Non-pigmented ciliary epithelial cell (primary cell): ENCODE data around the gene SLC18B1.
A peak's percentile ranks its signal among the peaks of the same experiment; 100 is the strongest.

Experiments
- DNase-seq: peaks from one replicate; pipeline ENCODE4 v3.0.0-alpha.2; 2010; ENCODE audit warnings: low read depth

SLC18B1 gene

DNA sequence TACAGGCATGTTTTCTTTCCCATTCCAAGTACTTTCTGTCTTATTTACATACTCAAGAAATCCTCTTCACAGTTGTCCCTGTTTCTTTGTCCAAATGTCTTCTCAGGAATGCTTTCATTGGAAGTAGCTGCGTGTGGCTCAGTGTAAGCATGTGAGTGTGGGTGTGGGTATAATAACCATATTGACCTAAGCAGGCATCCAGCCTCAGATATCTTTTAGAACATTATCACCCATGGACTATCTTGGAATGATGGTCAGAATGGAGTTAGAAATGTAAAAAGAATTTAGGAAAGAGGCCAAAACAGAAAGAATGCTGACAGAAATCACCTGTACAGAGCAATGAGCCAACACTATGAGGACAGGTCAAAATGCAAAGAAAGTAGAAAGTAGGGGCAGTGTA, 57.2 kb downstream of the SLC18B1 start:
- DNase-seq, result no peak

- DNase-seq, result no peak
Measured at GRCh38 chr6:132736239-132736638, 62.2 kb downstream of the SLC18B1 start.

- no peak for DNase-seq
Measured at GRCh38 chr6:132734694-132735236, 63.7 kb downstream of the SLC18B1 start.

- DNase-seq, result no peak
Measured at GRCh38 chr6:132733814-132734213, 64.6 kb downstream of the SLC18B1 start.

DNA sequence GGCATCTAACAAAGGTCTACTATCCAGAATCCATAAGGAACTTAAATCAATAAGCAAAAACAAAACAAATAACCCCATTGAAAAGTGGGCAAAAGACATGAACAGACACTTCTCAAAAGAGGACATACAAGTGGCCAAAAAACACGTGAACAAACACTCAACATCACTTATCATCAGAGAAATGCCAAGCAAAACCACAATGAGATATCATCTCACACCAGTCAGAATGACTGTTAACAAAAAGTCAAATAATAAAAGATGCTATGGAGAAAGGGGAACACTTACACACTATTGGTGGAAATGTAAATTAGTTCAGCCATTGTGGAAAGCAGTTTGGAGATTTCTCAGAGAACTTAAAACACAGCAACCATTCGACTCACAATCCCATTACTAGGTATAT, 65.2 kb downstream of the SLC18B1 start:
- DNase-seq, result no peak

DNA sequence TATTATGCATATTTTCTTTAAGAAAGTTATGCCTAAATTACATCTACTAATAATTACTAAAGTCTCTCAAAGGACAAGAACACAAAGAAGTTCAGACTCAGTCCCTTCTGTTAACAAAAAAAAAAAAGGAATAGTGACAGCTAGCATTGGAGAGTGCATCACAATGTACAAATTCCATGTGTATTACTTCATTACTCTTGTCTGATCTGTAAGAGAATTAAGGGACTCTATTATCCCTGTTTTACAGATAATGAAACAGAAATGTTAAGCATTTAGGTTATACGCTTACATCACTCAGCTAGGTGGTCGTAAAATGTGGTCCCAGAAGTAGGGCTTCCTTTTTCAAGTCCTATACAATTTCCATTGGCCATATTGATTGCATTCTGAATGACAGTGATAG, 67.4 kb downstream of the SLC18B1 start:
- peak; percentile 20 for DNase-seq

- DNase-seq, result peak; percentile 47
Measured at GRCh38 chr6:132730560-132730959, 67.9 kb downstream of the SLC18B1 start.

- DNase-seq, result no peak
Measured at GRCh38 chr6:132728616-132729015, 69.8 kb downstream of the SLC18B1 start.

DNA sequence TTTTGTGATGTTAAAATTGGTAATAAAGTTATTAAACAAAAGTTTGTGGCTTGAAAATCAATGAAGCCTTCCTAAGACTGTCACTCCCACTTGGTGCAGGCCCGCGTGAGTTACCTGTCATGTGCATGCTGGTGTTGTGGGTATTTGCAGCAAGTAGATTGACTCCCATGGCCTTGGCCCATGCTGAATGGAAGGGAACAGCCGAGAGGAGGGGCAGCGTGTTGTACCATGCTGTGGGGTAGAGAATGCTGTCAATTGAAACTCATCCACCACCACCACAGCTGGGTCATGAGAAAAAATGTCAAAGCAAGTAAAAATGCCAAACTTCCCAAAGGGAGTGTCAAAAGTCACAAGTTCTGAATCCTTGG, 71.8 kb downstream of the SLC18B1 start:
- no peak for DNase-seq

DNA sequence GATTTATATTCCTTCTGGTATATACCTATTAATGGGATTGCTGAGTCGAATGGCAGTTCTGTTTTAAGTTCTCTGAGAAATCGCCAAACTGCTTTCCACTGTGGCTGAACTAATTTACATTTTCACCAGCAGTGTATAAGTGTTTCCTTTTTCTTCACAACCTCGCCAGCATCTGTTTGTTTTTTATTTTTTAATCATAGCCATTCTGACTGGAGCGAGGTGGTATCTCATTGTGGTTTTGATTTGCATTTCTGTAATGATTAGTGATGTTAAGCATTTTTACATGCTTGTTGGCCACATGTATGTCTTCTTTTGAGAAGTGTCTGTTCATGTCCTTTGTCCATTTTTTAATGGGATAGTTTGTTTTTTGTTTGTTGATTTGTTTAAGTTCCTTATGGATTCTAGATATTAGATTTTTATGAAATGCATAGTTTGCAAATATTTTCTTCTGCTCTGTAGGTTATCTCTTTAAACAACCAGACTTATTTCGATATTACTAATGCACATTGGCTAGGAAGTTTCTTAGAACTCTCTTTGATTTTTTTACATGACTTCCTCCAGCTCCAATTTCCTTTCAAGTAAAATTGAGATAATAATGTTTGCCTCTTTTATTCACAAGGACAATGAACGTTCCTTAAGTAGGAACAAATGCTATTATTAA, 72.4 kb downstream of the SLC18B1 start:
- DNase-seq, result no peak

DNA sequence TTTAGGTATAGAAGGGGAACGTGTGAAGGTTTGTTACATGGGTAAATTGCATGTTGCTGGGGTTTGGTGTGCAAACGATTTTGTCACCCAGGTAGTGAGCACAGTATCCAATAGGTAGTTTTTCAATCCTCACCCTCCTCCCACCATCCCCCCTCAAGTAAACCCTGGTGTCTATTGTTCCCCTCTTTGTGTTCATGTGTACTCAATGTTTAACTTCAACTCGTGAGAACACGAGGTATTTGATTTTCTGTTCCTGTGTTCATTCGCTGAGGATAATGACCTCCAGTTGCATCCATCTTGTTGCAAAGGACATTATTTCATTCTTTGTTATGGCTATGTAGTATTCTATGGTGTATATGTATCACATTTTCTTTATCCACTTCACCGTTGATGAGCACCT, 73.0 kb downstream of the SLC18B1 start:
- no peak for DNase-seq

DNA sequence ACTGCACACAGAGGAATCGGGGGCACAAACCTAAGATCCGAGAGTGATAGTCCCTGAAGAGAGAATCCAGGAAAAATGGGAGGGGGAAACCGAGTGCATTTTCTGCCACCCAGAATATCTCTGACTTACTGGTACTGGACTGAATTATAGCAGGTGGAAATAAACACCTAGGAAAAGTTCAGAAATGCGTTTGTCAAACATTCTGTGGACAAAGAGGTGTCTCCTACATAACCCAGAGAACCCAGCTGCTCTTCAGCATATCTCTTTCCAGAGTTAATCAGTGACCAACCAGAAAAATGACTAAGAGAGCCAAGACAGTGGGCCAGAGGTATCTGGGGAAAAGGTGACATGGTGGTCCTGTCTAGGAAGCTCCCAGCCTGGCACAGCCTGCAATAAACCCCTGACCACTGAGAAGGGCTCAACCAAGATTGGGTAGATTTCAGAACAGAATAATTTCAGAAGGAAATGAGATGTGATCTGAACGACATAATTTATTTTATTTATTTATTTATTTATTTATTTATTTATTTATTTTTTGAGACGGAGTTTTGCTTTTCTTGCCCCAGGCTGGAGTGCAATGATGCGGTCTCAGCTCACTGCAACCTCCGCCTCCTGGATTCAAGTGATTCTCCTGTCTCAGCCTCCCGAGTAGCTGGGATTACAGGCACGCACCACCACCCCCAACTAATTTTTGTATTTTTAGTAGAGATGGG, 78.5 kb downstream of the SLC18B1 start:
- no peak for DNase-seq
